ENCODE measurements around the gene LSM4. TPM values are rescaled to one million over a fixed set of nuclear protein-coding genes. Genes with fewer than 3 reads are reported as not detected.

LSM4 gene
- total and polyA plus RNA-seq, 2 donors from 2014 or later: 87.7 to 245 TPM

DNA sequence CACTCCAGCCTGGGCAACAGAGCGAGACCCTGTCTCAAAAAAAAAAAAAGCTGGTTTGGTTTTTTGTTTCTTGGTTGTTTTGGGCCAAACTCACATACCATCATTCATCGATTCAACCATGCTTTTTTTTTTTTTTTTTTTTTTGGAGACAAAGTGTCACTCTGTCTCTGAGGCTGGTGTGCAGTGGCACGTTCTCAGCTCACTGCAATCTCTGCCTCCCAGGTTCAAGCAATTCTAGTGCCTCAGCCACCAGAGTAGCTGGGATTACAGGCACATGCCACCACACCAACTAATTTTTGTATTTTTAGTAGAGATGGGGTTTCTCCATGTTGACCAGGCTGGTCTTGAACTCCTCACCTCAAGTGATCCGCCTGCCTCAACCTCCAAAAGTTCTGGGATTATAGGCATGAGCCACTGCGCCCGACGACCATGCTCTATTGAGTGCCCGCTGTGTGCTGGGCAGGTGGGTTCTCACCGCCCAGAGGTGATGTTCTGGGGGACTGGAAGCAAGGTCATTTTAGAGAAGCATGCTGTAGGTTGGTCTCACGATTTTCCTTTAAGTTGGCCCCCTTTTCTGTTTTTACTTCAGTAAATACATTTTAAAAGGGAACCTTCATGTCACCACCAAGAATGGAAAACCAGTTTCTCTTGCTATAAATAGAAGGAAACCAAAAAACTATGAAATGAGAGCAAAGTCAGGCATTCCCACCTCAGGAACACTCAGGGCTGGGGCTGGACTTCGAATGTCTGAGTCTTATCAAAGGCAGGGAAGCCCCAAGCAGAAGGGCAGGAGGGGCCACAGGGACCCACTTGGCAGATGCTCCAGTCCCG lies 33.2 kb downstream of the LSM4 start:
- Histone ChIP-seq H3K9me3 (ENCODE audit: control insufficient read depth in 2 of 3, insufficient read depth in 1 of 3, low read length in 3 of 3) (no peaks in the 10 kb centered on the region), H3K4me1 (ENCODE audit: control insufficient read depth in 2 of 3, insufficient read depth in 2 of 3, low read depth in 1 of 3, low read length in 3 of 3) (peaks cover 0 to 9% (median 8%) of the 10 kb centered on the region in 3 donors), H3K27me3 (ENCODE audit: control insufficient read depth, insufficient read depth, low read length) (no peaks in the 10 kb centered on the region), H3K9ac (ENCODE audit: low read length in 3 of 3) (no peak overlapping the region), H3K27ac (ENCODE audit: low read depth in 2 of 2, low read length in 2 of 2) (peak overlapping the region in 1 of 2 donors; percentile 71), H3K4me3 (ENCODE audit: low read length in 3 of 3) (no peak overlapping the region), H3K36me3 (ENCODE audit: control insufficient read depth in 2 of 3, insufficient read depth in 3 of 3, low read length in 3 of 3) (no peaks in the 10 kb centered on the region)
- TF ChIP-seq CTCF (IDR thresholded peaks at IDR 0.05; ENCODE audit: borderline replicate concordance, extremely low read depth, insufficient read depth): no peak
- FAIRE-seq (no peak), DNase-seq (no peak)
- intact Hi-C loops (cut with DNase I): no loop called here

DNA sequence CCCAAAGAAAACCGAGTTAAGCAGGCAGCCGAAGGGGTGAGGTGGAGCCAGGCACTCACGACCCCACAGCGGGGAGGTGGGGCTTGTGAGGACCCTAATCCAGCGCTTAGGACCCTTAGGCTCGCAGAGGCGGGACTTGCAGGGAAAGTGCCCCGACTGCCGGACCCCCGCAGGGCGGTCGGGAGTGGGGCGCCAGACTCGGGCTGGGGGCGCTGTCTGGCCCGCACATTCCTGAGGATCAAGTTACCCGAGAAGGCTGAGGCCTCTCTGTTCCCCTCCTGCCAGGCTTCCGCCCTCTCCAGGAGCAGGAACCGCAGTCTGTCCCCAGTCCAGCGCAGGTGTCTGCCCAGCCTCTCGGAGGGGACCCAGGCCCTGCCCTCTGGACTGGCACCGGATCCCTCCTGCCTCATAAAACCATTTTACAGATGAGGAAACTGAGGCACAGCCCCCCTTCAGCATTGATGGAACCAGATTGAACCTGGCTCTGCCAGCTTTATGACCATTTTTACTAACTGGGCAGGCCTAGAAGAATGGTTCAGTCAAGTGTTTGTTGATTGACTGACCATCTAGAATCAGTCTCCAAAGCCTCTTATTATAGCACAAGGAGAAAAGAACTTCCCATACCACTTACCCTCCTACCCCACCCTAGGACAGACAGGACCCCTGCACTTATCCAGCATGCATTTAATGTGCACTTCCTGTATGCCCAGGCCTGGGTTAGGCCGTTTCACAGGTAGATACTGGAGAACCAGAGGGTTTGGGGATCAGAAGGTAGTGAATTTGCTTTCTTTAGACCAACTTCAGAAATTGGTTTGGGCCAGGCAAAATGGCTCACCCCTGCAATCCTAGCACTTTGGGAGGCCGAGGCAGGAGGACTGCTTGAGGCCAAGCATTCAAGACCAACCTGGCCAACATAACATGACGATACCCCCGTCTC lies 34.8 kb downstream of the LSM4 start:
- no peak for FAIRE-seq
- Histone ChIP-seq H3K36me3 (ENCODE audit: control insufficient read depth in 2 of 3, insufficient read depth in 3 of 3, low read length in 3 of 3) (no peaks in the 10 kb centered on the region), H3K4me1 (ENCODE audit: control insufficient read depth in 2 of 3, insufficient read depth in 2 of 3, low read depth in 1 of 3, low read length in 3 of 3) (peaks cover 0 to 6% (median 3%) of the 10 kb centered on the region in 3 donors), H3K4me3 (ENCODE audit: low read length in 3 of 3) (no peak overlapping the region), H3K27me3 (ENCODE audit: control insufficient read depth, insufficient read depth, low read length) (no peaks in the 10 kb centered on the region), H3K9me3 (ENCODE audit: control insufficient read depth in 2 of 3, insufficient read depth in 1 of 3, low read length in 3 of 3) (no peaks in the 10 kb centered on the region), H3K27ac (ENCODE audit: low read depth in 2 of 2, low read length in 2 of 2) (peak overlapping the region; percentile 28 to 51), H3K9ac (ENCODE audit: low read length in 3 of 3) (no peak overlapping the region)
- intact Hi-C loops (cut with DNase I): no loop called here
- peak in 4 of 5 donors; percentile 79 to 85 (median 85) for DNase-seq
- no peak for TF ChIP-seq CTCF (IDR thresholded peaks at IDR 0.05; ENCODE audit: borderline replicate concordance, extremely low read depth, insufficient read depth)

DNA sequence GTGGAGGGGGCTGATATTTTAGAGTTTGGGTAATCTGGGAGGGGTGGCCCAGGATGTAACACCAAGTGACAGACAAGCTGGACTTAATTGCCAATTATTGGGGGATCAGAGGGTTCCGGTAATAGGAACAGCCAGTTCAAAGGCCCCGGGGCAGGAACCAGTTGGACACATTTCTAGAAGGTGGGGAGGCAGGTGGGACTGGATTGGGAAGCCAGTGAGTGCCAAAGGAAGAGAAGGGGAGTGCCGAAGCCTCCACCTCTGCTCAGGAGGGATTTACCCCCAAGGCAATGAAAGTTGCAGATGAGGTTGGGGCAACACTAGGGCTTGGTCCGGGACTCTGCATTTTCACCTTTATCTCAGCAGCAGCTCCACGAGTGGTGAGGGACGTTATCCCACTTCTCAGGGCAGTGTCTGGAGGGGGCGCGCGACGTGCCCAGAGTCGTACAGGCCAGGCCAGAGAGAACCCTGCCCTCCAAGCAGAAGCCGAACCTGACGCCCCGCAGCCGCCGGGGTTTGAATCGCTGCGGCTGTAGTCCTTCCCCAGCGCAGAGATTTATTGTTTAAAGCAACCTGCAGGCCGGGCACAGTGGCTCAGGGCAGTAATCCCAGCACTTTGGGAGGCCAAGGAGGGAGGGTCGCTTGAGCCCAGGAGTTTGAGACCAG lies 35.8 kb downstream of the LSM4 start:
- no peaks in the 10 kb centered on the region for H3K36me3 ChIP-seq (ENCODE audit: control insufficient read depth in 2 of 3, insufficient read depth in 3 of 3, low read length in 3 of 3)
- H3K27ac ChIP-seq (ENCODE audit: low read depth in 2 of 2, low read length in 2 of 2): peak overlapping the region; percentile 32 to 41
- no peak for TF ChIP-seq CTCF (IDR thresholded peaks at IDR 0.05; ENCODE audit: borderline replicate concordance, extremely low read depth, insufficient read depth)
- H3K4me3 ChIP-seq (ENCODE audit: low read length in 3 of 3): no peak overlapping the region
- H3K9me3 ChIP-seq (ENCODE audit: control insufficient read depth in 2 of 3, insufficient read depth in 1 of 3, low read length in 3 of 3): no peaks in the 10 kb centered on the region
- no peak for DNase-seq
- H3K27me3 ChIP-seq (ENCODE audit: control insufficient read depth, insufficient read depth, low read length): no peaks in the 10 kb centered on the region
- intact Hi-C loops (cut with DNase I): no loop called here
- no peak for FAIRE-seq
- peaks cover 0 to 14% (median 0%) of the 10 kb centered on the region in 3 donors for H3K4me1 ChIP-seq (ENCODE audit: control insufficient read depth in 2 of 3, insufficient read depth in 2 of 3, low read depth in 1 of 3, low read length in 3 of 3)
- H3K9ac ChIP-seq (ENCODE audit: low read length in 3 of 3): no peak overlapping the region

Data from kidney (tissue), 14 donors.